OCI-LY7 (cell line): ENCODE results near the gene OTUD3. TPM values are rescaled to one million over a fixed set of nuclear protein-coding genes. Genes with fewer than 3 reads are reported as not detected.

Experiments
- BruUV-seq: library from RNA; stranded (reverse); fragments of 400-500 nt; replicated peaks from 2 replicates; lab custom pipeline; 2021; lab: Mats Ljungman, UMichigan
- CTCF ChIA-PET: fragments of 300-600 bp; sonication (Branson Sonifier 250); formaldehyde crosslinking; loops from one replicate; lab custom pipeline; 2022; ENCODE audit warnings: antibody characterized with exemption; ENCODE audit not compliant: unreplicated experiment; lab: Charles Lee
- POLR2A ChIA-PET: fragments of 300-600 bp; sonication (Branson Sonifier 250); formaldehyde crosslinking; loops from one replicate; lab custom pipeline; 2022; ENCODE audit warnings: antibody characterized with exemption; lab: Charles Lee
- DNase-seq: peaks from one replicate; pipeline ENCODE4 v3.0.0-alpha.2; 2015; ENCODE audit warnings: low spot score
- H2AFZ ChIP-seq: fragments of 200-600 bp; sonication (generic), shearing (Covaris generic); 2 replicates; pipeline ENCODE4 v1.6.1; 2014; ENCODE audit warnings: mild to moderate bottlenecking, antibody characterized with exemption, low read length, moderate library complexity
- H3K27ac ChIP-seq: fragments of 200-600 bp; sonication (generic); 2 replicates; pipeline ENCODE4 v1.5.1; 2014; ENCODE audit warnings: mixed run types, low read depth, mild to moderate bottlenecking, moderate library complexity, low read length, inconsistent platforms; ENCODE audit not compliant: poor library complexity, severe bottlenecking
- H3K36me3 ChIP-seq: fragments of 200-600 bp; sonication (generic); 2 replicates; pipeline ENCODE4 v1.6.1; 2014; ENCODE audit warnings: mild to moderate bottlenecking, antibody characterized with exemption, low read length, moderate library complexity, mixed read lengths; ENCODE audit not compliant: insufficient read depth
- H3K4me1 ChIP-seq: fragments of 200-600 bp; sonication (generic); 2 replicates; pipeline ENCODE4 v1.5.1; 2014; ENCODE audit warnings: mild to moderate bottlenecking, low read length; ENCODE audit not compliant: insufficient read depth, poor library complexity, severe bottlenecking
- H3K4me2 ChIP-seq: fragments of 200-600 bp; sonication (generic); 2 replicates; pipeline ENCODE4 v1.6.1; 2014; ENCODE audit warnings: mild to moderate bottlenecking, low read length
- H3K4me3 ChIP-seq: fragments of 200-600 bp; sonication (generic); 2 replicates; pipeline ENCODE4 v1.5.1; 2014; ENCODE audit warnings: mild to moderate bottlenecking, low read depth, low read length; ENCODE audit not compliant: poor library complexity, severe bottlenecking
- H3K79me2 ChIP-seq: fragments of 200-600 bp; sonication (generic); 2 replicates; pipeline ENCODE4 v1.6.1; 2016; ENCODE audit warnings: low read depth, mild to moderate bottlenecking, low read length, moderate library complexity, mixed read lengths; ENCODE audit not compliant: insufficient read depth
- H3K9me2 ChIP-seq: fragments of 200-600 bp; sonication (generic); 2 replicates; pipeline ENCODE4 v1.6.1; 2016; ENCODE audit warnings: mild to moderate bottlenecking, low read length, mixed read lengths; ENCODE audit not compliant: insufficient read depth
- H3K9me3 ChIP-seq: fragments of 200-600 bp; sonication (generic); 2 replicates; pipeline ENCODE4 v1.6.1; 2014; ENCODE audit warnings: mild to moderate bottlenecking, mixed run types, low read length, mixed read lengths
- H4K20me1 ChIP-seq: fragments of 200-600 bp; sonication (generic); 2 replicates; pipeline ENCODE4 v1.6.1; 2014; ENCODE audit warnings: mild to moderate bottlenecking, antibody characterized with exemption, low read length, moderate library complexity, mixed read lengths; ENCODE audit not compliant: insufficient read depth
- CTCF ChIP-seq: fragments of 200-600 bp; sonication (generic); conservative IDR thresholded peaks from 2 replicates; pipeline ENCODE4 v1.5.1; 2014; ENCODE audit warnings: mild to moderate bottlenecking, antibody characterized with exemption, low read length, moderate library complexity, mixed read lengths
- EZH2phosphoT487 ChIP-seq: fragments of 200-600 bp; sonication (generic); IDR thresholded peaks from 2 replicates; pipeline ENCODE4 v1.6.1; 2018; ENCODE audit warnings: low read depth, borderline replicate concordance, mild to moderate bottlenecking, mixed run types, antibody characterized with exemption, low read length, moderate library complexity, mixed read lengths
- intact Hi-C: fragments of 100-400 bp; cut with micrococcal nuclease; formaldehyde crosslinking; loops from one replicate; pipeline ENCODE4 v1.10.0; 2022; ENCODE audit not compliant: unreplicated experiment
- total RNA-seq, 2 experiments: library from RNA; depleted of rRNA in 1 of 2; stranded (reverse); fragments of >200 nt in 1 of 2; shearing (Covaris generic) in 1 of 2; gene quantifications; 2 replicates each; pipeline ENCODE4 v1.2.3, GENCODE V29; 2014 to 2022

Gene OTUD3
- total RNA-seq, 2 experiments from 2014 or later: 7.3 to 14.7 TPM

GRCh38 chr1:19893687-19894086, 11.5 kb downstream of the OTUD3 start:
- no peak for DNase-seq
- Histone ChIP-seq H3K79me2 (peaks cover 14% of the 10 kb centered on the region; the same call in 1 of the 2 replicates), H3K4me1 (no peaks in the 10 kb centered on the region), H3K36me3 (peaks cover 82% of the 10 kb centered on the region), H3K4me3 (no peak overlapping the region), H3K9me3 (no peaks in the 10 kb centered on the region), H3K9me2 (no peaks in the 10 kb centered on the region), H4K20me1 (no peaks in the 10 kb centered on the region), H3K27ac (no peak overlapping the region), H2AFZ (no peak overlapping the region), H3K4me2 (no peak overlapping the region)
- TF ChIP-seq EZH2phosphoT487 (no peak), CTCF (no peak)
- CTCF ChIA-PET: no interaction called here
- POLR2A ChIA-PET: no interaction called here
- no TSS peak for BruUV-seq
- intact Hi-C loops: no loop called here

- H3K79me2 ChIP-seq: peaks cover 8% of the 10 kb centered on the region; the same call in 1 of the 2 replicates
- no peaks in the 10 kb centered on the region for H4K20me1 ChIP-seq
- no TSS peak for BruUV-seq
- ChIA-PET CTCF (interaction anchor here (0.5 to 1.1 kb wide), 2 partner anchors 11 to 21 kb away, joined by 3 to 4 read pairs; no protein-coding TSS in a partner anchor), POLR2A (interaction anchor here (0.7 kb wide), 1 partner anchor 10 kb away, joined by 3 read pairs; no protein-coding TSS in a partner anchor)
- no peak overlapping the region for H3K4me3 ChIP-seq
- no peaks in the 10 kb centered on the region for H3K9me3 ChIP-seq
- no peak for DNase-seq
- intact Hi-C loops: no loop called here
- no peaks in the 10 kb centered on the region for H3K4me1 ChIP-seq
- no peaks in the 10 kb centered on the region for H3K9me2 ChIP-seq
- H2AFZ ChIP-seq: no peak overlapping the region
- TF ChIP-seq EZH2phosphoT487: no peak
- TF ChIP-seq CTCF: no peak
- no peak overlapping the region for H3K4me2 ChIP-seq
- H3K27ac ChIP-seq: no peak overlapping the region
- peaks cover 87% of the 10 kb centered on the region for H3K36me3 ChIP-seq
These were observed 12.0 kb downstream of the OTUD3 start for GRCh38 chr1:19894218-19894617.

- Histone ChIP-seq H3K79me2 (no peaks in the 10 kb centered on the region), H3K4me1 (no peaks in the 10 kb centered on the region), H3K9me2 (no peaks in the 10 kb centered on the region), H2AFZ (no peak overlapping the region), H3K4me2 (no peak overlapping the region), H3K4me3 (no peak overlapping the region), H3K9me3 (no peaks in the 10 kb centered on the region), H3K36me3 (peaks cover 97% of the 10 kb centered on the region), H3K27ac (no peak overlapping the region), H4K20me1 (no peaks in the 10 kb centered on the region)
- intact Hi-C loops: no loop called here
- TF ChIP-seq EZH2phosphoT487 (no peak), CTCF (no peak)
- BruUV-seq: no TSS peak
- DNase-seq: no peak
- CTCF ChIA-PET: no interaction called here
- POLR2A ChIA-PET: interaction anchor here (0.6 kb wide), 1 partner anchor 355 kb away, joined by 3 read pairs; no protein-coding TSS in a partner anchor
These were observed 19.5 kb downstream of the OTUD3 start for GRCh38 chr1:19901653-19902052.
